Mammary epithelial cell (primary cell): ENCODE measurements around the gene MYO1D.

ENCODE experiments used
- CTCF ChIP-seq, 2 donors: IDR thresholded peaks in 1 of 2; conservative IDR thresholded peaks in 1 of 2; 2 replicates each; pipeline ENCODE4 v1.5.1; 2011 to 2012; ENCODE audit warnings: inconsistent platforms in 2 of 2, low read length in 2 of 2, mild to moderate bottlenecking in 2 of 2, control low read depth in 1 of 2, low read depth in 1 of 2; ENCODE audit not compliant: insufficient read depth in 1 of 2; ENCODE audit errors: extremely low read depth in 1 of 2
- EZH2 ChIP-seq: IDR thresholded peaks from 2 replicates; pipeline ENCODE4 v1.6.1; 2012; ENCODE audit warnings: low read length, inconsistent platforms, borderline replicate concordance

- TF ChIP-seq CTCF (conservative IDR thresholded peaks at IDR 0.05 in 1 of 2, IDR thresholded peaks at IDR 0.05 in 1 of 2; ENCODE audit: extremely low read depth in 1 of 2, insufficient read depth in 1 of 2, low read depth in 1 of 2, low read length in 2 of 2): no peak
- TF ChIP-seq EZH2: no peak
Observed at GRCh38 chr17:32806646-32807045, 70.3 kb downstream of the MYO1D start.
